Transverse colon (tissue), 3 donors: ENCODE data around the gene SIX5.
"Not testable (repeated sequence)": the region's sequence is repeated elsewhere in the genome, so short reads cannot be mapped to it uniquely, and the experiment has no call there.

Experiments used
- CTCF ChIP-seq, 5 experiments: fragments of 200-600 bp in 3 of 5; fragments of 450-650 bp in 2 of 5; sonication (generic) in 3 of 5; IDR thresholded peaks; 1 replicate in 2 of 5; 2 replicates in 3 of 5; pipeline ENCODE4 v1.5.1; 2016 to 2017; ENCODE audit warnings: antibody characterized with exemption in 5 of 5, inconsistent platforms in 3 of 5, mild to moderate bottlenecking in 2 of 5, moderate library complexity in 1 of 5
- POLR2A ChIP-seq: fragments of 450-650 bp; IDR thresholded peaks from one replicate; pipeline ENCODE4 v1.6.1; 2016; ENCODE audit warnings: antibody characterized with exemption, mild to moderate bottlenecking, moderate library complexity

- TF ChIP-seq POLR2A; CTCF (IDR thresholded peaks at IDR 0.05): not testable (repeated sequence)
These were observed 30.5 kb upstream of the SIX5 start for GRCh38 chr19:45799541-45799940.
